Muscle layer of colon (tissue), 2 donors: ENCODE measurements around the gene ISLR.

Experiments
- H3K27ac ChIP-seq: one replicate; pipeline ENCODE4 v1.7.0; 2013; ENCODE audit warnings: low read depth, mild to moderate bottlenecking, low read length, moderate library complexity
- H3K27me3 ChIP-seq, 2 donors: one replicate each; pipeline ENCODE4 v1.7.0; 2013; ENCODE audit warnings: low read length in 2 of 2, mild to moderate bottlenecking in 2 of 2; ENCODE audit not compliant: insufficient read depth in 2 of 2, control insufficient read depth in 1 of 2
- H3K36me3 ChIP-seq: one replicate; pipeline ENCODE4 v1.7.0; 2013; ENCODE audit warnings: mild to moderate bottlenecking, low read length; ENCODE audit not compliant: insufficient read depth
- H3K4me1 ChIP-seq: one replicate; pipeline ENCODE4 v1.7.0; 2013; ENCODE audit warnings: mild to moderate bottlenecking, low read length; ENCODE audit not compliant: insufficient read depth
- H3K4me3 ChIP-seq, 2 donors: one replicate each; pipeline ENCODE4 v1.7.0; 2013; ENCODE audit warnings: low read length in 2 of 2, low read depth in 1 of 2, mild to moderate bottlenecking in 1 of 2, moderate library complexity in 1 of 2
- H3K9ac ChIP-seq: one replicate; pipeline ENCODE4 v1.7.0; 2013; ENCODE audit warnings: low read length
- H3K9me3 ChIP-seq: one replicate; pipeline ENCODE4 v1.7.0; 2013; ENCODE audit warnings: mild to moderate bottlenecking, low read length
- donor health status: abdominal sarcoma.
- donor health status: Adenocarcinoma of cecum.

Gene ISLR

GRCh38 chr15:74131628-74132413, 41.7 kb upstream of the ISLR start:
- no peaks in the 10 kb centered on the region for H3K9me3 ChIP-seq
- no peaks in the 10 kb centered on the region for H3K36me3 ChIP-seq
- peaks cover 45 to 92% of the 10 kb centered on the region in 2 donors for H3K27me3 ChIP-seq
- no peak overlapping the region for H3K4me3 ChIP-seq
- H3K4me1 ChIP-seq: peaks cover 19% of the 10 kb centered on the region
- no peak overlapping the region for H3K9ac ChIP-seq
- no peak overlapping the region for H3K27ac ChIP-seq

- Histone ChIP-seq H3K9me3 (no peaks in the 10 kb centered on the region), H3K36me3 (no peaks in the 10 kb centered on the region), H3K4me3 (no peak overlapping the region), H3K27ac (no peak overlapping the region), H3K4me1 (peaks cover 26% of the 10 kb centered on the region), H3K27me3 (peaks cover 53 to 94% of the 10 kb centered on the region in 2 donors), H3K9ac (no peak overlapping the region)
Observed at GRCh38 chr15:74132681-74133651, 40.5 kb upstream of the ISLR start.

GRCh38 chr15:74133694-74134386, 39.7 kb upstream of the ISLR start:
- Histone ChIP-seq H3K4me3 (no peak overlapping the region), H3K9ac (no peak overlapping the region), H3K9me3 (no peaks in the 10 kb centered on the region), H3K36me3 (no peaks in the 10 kb centered on the region), H3K4me1 (peaks cover 25% of the 10 kb centered on the region), H3K27me3 (peaks cover 49 to 91% of the 10 kb centered on the region in 2 donors), H3K27ac (no peak overlapping the region)

GRCh38 chr15:74134387-74135027, 39.0 kb upstream of the ISLR start:
- Histone ChIP-seq H3K4me1 (peaks cover 18% of the 10 kb centered on the region), H3K4me3 (no peak overlapping the region), H3K9ac (no peak overlapping the region), H3K27me3 (peaks cover 45 to 87% of the 10 kb centered on the region in 2 donors), H3K27ac (no peak overlapping the region), H3K9me3 (no peaks in the 10 kb centered on the region), H3K36me3 (no peaks in the 10 kb centered on the region)

GRCh38 chr15:74135041-74135565, 38.4 kb upstream of the ISLR start:
- peaks cover 15% of the 10 kb centered on the region for H3K4me1 ChIP-seq
- peaks cover 41 to 82% of the 10 kb centered on the region in 2 donors for H3K27me3 ChIP-seq
- H3K4me3 ChIP-seq: no peak overlapping the region
- H3K27ac ChIP-seq: no peak overlapping the region
- H3K36me3 ChIP-seq: no peaks in the 10 kb centered on the region
- H3K9ac ChIP-seq: no peak overlapping the region
- no peaks in the 10 kb centered on the region for H3K9me3 ChIP-seq

GRCh38 chr15:74136540-74136813, 37.0 kb upstream of the ISLR start:
- Histone ChIP-seq H3K27me3 (peaks cover 33 to 70% of the 10 kb centered on the region in 2 donors), H3K36me3 (no peaks in the 10 kb centered on the region), H3K9ac (no peak overlapping the region), H3K9me3 (no peaks in the 10 kb centered on the region), H3K4me3 (peak overlapping the region in 1 of 2 donors; percentile 41), H3K27ac (no peak overlapping the region), H3K4me1 (peaks cover 15% of the 10 kb centered on the region)

- Histone ChIP-seq H3K4me1 (peaks cover 15% of the 10 kb centered on the region), H3K27me3 (peaks cover 28 to 65% of the 10 kb centered on the region in 2 donors), H3K9ac (no peak overlapping the region), H3K27ac (no peak overlapping the region), H3K9me3 (no peaks in the 10 kb centered on the region), H3K4me3 (peak overlapping the region in 1 of 2 donors; percentile 41), H3K36me3 (no peaks in the 10 kb centered on the region)
Observed at GRCh38 chr15:74136814-74137536, 36.5 kb upstream of the ISLR start.

- Histone ChIP-seq H3K4me1 (peaks cover 15% of the 10 kb centered on the region), H3K36me3 (no peaks in the 10 kb centered on the region), H3K9ac (no peak overlapping the region), H3K27me3 (peaks cover 24 to 60% of the 10 kb centered on the region in 2 donors), H3K9me3 (no peaks in the 10 kb centered on the region), H3K4me3 (no peak overlapping the region), H3K27ac (no peak overlapping the region)
Observed at GRCh38 chr15:74137537-74137894, 36.0 kb upstream of the ISLR start.

GRCh38 chr15:74138642-74139041, 34.9 kb upstream of the ISLR start:
- H3K4me1 ChIP-seq: peaks cover 15% of the 10 kb centered on the region
- no peak overlapping the region for H3K9ac ChIP-seq
- peaks cover 24 to 48% of the 10 kb centered on the region in 2 donors for H3K27me3 ChIP-seq
- no peaks in the 10 kb centered on the region for H3K36me3 ChIP-seq
- H3K4me3 ChIP-seq: no peak overlapping the region
- no peak overlapping the region for H3K27ac ChIP-seq
- no peaks in the 10 kb centered on the region for H3K9me3 ChIP-seq

GRCh38 chr15:74141591-74141990, 31.9 kb upstream of the ISLR start:
- Histone ChIP-seq H3K4me3 (no peak overlapping the region), H3K36me3 (no peaks in the 10 kb centered on the region), H3K9me3 (no peaks in the 10 kb centered on the region), H3K27me3 (peaks cover 18 to 22% of the 10 kb centered on the region in 2 donors), H3K9ac (no peak overlapping the region), H3K27ac (no peak overlapping the region), H3K4me1 (peaks cover 10% of the 10 kb centered on the region)
